ENCODE data around the gene LOXL3.
"Not testable (repeated sequence)": the region's sequence is repeated elsewhere in the genome, so short reads cannot be mapped to it uniquely, and the experiment has no call there.

The LOXL3 gene

GRCh38 chr2:74573747-74574562 is 20.2 kb upstream of the LOXL3 start:
- DNase-seq (ENCODE audit: low spot score): no peak

DNA sequence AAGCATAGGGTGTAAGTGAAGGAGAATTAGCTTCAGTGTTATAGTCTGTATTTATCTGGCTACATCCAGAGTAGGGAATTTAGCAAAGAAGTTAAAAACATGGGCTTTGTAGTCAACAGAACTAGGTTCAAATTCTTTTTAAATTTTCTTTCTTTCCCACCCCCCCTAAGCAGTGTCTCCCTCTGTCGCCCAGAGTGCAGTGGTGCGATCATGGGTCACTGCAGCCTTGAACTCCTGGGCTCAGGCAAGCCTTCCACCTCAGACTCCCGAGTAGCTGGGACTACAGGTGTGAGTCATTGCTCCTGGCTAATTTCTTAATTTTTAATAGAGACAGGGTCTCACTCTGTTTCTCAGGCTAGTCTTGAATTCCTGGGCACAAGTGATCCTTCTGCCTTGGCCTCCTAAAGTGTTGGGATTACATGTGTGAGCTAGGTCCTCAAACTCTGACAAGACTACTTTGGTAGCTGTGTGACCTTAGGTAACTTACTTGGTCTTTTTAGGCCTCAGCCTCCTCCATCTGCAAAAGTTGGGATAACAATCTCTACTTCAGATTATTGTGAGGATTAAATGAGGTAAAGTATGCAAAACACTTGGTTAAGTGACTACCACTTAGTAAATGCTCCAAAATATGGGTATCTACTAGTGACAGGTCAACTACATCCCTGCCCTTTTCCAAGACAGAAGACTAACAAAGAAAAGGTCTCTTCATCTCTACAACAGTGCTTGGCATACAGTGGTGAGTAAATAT is 18.6 kb upstream of the LOXL3 start:
- no peak for DNase-seq (ENCODE audit: low spot score)

DNA sequence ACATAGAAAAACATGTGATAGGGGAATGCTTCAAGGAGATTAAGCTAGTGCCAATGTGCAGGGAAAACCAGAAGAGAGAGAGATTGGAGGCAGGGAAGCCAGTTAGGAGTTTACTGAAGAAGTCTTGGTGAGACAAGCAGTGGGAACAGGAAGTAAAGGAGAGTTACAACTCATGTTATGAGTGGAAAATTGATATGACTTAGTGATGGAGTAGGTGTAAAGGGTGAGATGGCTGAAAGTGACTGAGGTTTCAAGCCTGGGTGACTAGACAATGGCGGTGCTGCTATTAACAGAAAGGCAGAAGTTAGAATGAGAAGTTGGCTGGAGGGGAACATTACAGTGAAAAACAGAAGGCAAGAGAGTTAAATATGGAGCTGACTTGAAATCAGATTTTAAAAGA is 17.3 kb upstream of the LOXL3 start:
- no peak for DNase-seq (ENCODE audit: low spot score)

GRCh38 chr2:74569686-74570085 is 15.9 kb upstream of the LOXL3 start:
- no peak for DNase-seq (ENCODE audit: low spot score)

DNA sequence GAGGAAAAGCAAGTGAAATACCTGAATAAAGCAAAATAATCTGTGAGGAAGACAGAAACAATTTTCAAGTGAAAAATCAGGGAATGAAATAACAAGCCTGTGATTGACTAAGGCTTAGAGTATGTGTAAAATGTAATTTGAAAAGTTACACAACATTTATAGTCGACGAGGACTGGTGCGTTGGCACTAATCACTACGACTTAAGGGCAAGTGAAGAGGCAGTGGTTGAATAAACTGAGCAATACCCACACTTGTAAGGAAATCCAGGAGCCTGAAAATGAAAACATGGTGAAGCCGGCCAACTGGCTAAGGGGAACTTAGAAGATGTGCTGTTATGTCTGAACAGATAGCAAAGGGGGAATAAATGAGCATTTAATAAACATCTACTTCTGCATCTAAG is 14.1 kb upstream of the LOXL3 start:
- DNase-seq (ENCODE audit: low spot score): no peak

GRCh38 chr2:74566754-74567085 is 13.0 kb upstream of the LOXL3 start:
- no peak for DNase-seq (ENCODE audit: low spot score)

DNA sequence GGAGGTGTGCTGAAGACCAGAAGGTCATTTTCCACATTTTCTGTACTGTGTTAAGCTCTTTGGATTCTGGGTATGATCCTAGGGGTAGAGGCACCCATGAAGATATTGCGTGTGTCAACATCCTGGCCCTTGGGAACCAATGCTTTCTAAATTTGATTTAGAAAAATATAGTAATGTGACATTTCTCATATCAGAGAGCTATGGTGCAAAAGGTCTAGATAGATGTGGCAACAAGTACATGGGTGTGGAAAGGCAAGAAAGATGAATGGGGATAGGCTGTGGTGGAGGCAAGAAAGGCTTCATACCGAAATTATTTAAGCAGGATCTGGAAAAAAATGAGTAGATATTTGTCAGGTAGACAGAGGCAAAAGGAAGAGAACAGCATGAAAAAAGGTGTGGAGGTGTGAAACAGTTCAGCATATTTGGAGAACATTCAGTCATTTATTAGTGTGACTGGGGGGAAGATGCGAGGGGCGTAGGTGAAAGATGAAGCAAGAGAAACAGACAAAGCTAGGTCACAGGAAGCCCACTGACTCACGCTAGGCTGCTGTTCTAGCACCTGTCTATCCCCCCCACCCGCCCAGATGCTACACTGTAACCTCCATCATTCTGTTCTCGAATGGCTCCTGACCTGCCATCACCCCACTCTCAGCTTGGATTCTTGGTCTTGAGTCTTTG is 12.5 kb upstream of the LOXL3 start:
- no peak for DNase-seq (ENCODE audit: low spot score)

DNA sequence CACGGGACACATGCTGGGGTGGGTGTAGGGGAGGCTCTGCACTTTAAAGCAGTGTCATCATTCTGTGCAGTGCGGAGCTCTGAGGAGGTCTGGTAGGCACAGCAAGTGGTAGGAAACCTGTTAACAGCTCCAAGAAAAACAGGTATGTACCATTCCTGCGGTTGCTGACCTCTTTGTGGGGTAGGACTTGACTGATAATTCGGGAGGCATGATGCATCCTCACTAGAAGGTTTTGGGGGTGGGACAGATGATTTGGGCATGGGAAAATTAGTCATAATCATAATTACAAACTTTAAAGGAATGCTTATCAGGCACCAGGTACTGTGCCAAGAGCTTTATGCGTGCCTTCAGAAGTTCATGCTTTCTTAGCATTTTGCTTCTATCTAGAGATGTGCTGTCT is 10.5 kb upstream of the LOXL3 start:
- no peak for DNase-seq (ENCODE audit: low spot score)

- no peak for DNase-seq (ENCODE audit: low spot score)
Measured at GRCh38 chr2:74562126-74562775, 8.5 kb upstream of the LOXL3 start.

GRCh38 chr2:74561022-74561421 is 7.3 kb upstream of the LOXL3 start:
- not testable (repeated sequence) for DNase-seq (ENCODE audit: low spot score)

GRCh38 chr2:74560591-74560990 is 6.8 kb upstream of the LOXL3 start:
- no peak for DNase-seq (ENCODE audit: low spot score)

DNA sequence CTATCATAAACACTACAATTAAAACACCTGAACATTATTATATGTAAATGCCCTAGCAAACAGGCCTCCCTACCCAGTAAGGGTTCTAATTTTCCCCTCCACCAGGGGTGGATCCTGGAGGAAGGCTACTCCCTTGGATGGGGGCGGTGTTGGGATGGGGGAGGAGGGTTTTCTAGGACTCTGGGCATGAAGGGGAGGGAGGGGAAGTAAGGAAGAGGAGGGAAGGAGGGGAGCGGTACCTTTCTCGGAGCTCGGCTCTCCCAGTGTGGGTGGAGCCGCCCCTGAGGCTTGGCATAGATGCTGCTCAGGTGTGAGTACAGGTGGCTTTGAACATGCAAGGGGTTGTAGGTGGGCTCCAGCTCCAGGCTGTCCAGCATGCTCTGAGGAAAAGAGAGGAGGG is 6.2 kb upstream of the LOXL3 start:
- no peak for DNase-seq (ENCODE audit: low spot score)

- DNase-seq (ENCODE audit: low spot score): no peak
Measured at GRCh38 chr2:74558284-74559230, 4.8 kb upstream of the LOXL3 start.

DNA sequence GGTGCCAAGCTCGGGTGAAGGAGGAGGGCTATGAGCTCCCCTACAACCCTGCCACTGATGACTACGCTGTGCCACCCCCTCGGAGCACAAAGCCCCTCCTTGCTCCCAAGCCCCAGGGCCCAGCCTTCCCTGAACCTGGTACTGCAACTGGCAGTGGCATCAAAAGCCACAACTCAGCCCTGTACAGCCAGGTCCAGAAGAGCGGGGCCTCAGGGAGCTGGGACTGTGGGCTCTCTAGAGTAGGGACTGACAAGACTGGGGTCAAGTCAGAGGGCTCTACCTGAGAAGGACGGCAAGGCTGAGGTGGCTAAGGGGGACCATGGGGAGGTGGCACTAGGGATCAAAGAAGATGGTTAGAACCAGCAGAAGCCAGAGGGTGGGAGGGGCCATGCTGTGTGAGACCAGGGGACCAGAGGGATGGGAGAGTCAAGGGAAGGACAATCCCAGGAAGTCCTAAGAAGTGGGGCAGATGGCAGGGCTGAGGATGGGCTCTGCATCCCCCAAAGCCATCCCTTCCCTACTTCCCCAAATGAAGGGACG is 3.2 kb upstream of the LOXL3 start:
- DNase-seq (ENCODE audit: low spot score): no peak

- DNase-seq (ENCODE audit: low spot score): no peak
Measured at GRCh38 chr2:74556159-74556558, 2.4 kb upstream of the LOXL3 start.

DNA sequence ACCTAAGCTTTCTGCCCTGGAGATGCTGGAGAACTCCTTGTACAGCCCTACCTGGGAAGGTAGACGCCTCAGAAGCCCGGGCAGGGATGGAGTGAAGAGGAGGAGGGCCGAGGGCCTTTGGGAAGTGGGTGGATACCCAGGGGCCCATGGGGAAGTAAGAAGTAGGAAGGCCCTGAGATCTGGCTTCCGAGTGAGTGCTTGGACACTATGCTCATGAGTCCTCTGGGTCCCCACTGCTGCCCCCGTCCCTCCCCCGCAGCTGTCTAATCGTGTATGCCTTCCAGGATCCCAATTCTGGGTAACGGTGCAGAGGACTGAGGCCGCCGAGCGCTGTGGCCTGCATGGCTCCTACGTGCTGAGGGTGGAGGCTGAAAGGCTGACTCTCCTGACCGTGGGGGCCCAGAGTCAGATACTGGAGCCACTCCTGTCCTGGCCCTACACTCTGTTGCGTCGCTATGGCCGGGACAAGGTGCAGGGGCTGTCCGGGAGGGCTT is 1.9 kb upstream of the LOXL3 start:
- no peak for DNase-seq (ENCODE audit: low spot score)

- peak; percentile 47 for DNase-seq (ENCODE audit: low spot score)
Measured at GRCh38 chr2:74554820-74555531, 1.2 kb upstream of the LOXL3 start.

GRCh38 chr2:74552914-74553811 is 579 bp downstream of the LOXL3 start:
- DNase-seq (ENCODE audit: low spot score): no peak

All from D341Med (cell line).